Measurements from ENCODE around the gene GRAMD2B.

Gene GRAMD2B

DNA sequence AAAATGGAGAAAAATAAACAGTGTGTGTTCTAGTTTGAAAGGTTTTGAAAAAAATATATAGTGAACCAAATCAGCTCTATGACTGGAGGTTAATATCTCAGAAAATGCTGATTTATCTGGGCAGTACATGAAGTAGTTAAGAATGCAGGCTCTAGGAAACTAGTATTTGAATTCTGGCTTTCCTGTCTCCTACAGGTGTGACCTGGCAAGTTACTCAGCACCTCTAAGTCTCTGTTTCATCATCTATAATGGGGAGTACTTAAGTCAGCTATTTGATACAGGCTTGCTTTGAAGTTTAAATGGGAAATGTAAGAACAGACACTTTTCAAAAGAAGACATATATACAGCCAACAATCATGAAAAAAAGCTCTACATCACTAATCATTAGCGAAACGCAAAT lies 5.2 kb downstream of the GRAMD2B start:
- Histone ChIP-seq H3K4me2 (ENCODE audit: low read depth, low read length, poor library complexity, severe bottlenecking) (no peak overlapping the region), H3K9me2 (replicated peaks; ENCODE audit: low read depth, low read length) (no peaks in the 10 kb centered on the region), H3K79me2 (ENCODE audit: insufficient read depth, low read length) (no peaks in the 10 kb centered on the region), H3F3A (ENCODE audit: low read depth) (no peaks in the 10 kb centered on the region), H3K27me3 (ENCODE audit: insufficient read depth, low read length, poor library complexity, severe bottlenecking) (no peaks in the 10 kb centered on the region), H2AFZ (ENCODE audit: low read length) (no peak overlapping the region), H3K36me3 (ENCODE audit: insufficient read depth, low read length) (no peaks in the 10 kb centered on the region), H3K4me1 (ENCODE audit: insufficient read depth, low read length, poor library complexity, severe bottlenecking) (no peaks in the 10 kb centered on the region), H3K4me3 (ENCODE audit: low read length, poor library complexity, severe bottlenecking) (no peak overlapping the region), H3K9ac (ENCODE audit: low read depth, low read length, poor library complexity, severe bottlenecking) (no peak overlapping the region), H3K9me3 (ENCODE audit: insufficient read depth, low read depth, low read length) (no peaks in the 10 kb centered on the region), H4K20me1 (ENCODE audit: insufficient read depth, low read length, poor library complexity, severe bottlenecking) (no peaks in the 10 kb centered on the region)
- TF ChIP-seq, protein P1, sequence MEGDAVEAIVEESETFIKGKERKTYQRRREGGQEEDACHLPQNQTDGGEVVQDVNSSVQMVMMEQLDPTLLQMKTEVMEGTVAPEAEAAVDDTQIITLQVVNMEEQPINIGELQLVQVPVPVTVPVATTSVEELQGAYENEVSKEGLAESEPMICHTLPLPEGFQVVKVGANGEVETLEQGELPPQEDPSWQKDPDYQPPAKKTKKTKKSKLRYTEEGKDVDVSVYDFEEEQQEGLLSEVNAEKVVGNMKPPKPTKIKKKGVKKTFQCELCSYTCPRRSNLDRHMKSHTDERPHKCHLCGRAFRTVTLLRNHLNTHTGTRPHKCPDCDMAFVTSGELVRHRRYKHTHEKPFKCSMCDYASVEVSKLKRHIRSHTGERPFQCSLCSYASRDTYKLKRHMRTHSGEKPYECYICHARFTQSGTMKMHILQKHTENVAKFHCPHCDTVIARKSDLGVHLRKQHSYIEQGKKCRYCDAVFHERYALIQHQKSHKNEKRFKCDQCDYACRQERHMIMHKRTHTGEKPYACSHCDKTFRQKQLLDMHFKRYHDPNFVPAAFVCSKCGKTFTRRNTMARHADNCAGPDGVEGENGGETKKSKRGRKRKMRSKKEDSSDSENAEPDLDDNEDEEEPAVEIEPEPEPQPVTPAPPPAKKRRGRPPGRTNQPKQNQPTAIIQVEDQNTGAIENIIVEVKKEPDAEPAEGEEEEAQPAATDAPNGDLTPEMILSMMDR (conservative IDR thresholded peaks at IDR 0.05; ENCODE audit: low read length): no peak
- TF ChIP-seq EZH2phosphoT487 (IDR thresholded peaks at IDR 0.05; ENCODE audit: borderline replicate concordance): no peak

DNA sequence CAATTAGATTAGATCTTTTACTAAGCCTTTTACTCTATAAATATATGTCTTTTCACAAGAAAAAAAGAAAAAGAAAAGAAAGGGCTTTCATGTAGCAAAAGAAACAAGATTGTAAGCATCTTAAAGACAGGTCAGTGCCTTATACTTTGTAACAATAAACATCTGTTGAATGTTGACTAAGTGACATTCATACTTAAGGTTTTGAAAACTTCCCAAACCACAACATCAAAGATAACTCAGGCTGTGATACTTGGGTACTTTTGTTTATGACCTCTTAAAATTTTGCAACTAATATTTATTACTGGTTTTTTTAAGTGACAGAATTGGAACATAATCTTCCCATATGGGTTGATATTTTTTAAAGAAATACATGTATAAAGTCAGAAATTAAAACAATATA lies 7.4 kb downstream of the GRAMD2B start:
- H3F3A ChIP-seq (ENCODE audit: low read depth): no peaks in the 10 kb centered on the region
- no peaks in the 10 kb centered on the region for H3K79me2 ChIP-seq (ENCODE audit: insufficient read depth, low read length)

DNA sequence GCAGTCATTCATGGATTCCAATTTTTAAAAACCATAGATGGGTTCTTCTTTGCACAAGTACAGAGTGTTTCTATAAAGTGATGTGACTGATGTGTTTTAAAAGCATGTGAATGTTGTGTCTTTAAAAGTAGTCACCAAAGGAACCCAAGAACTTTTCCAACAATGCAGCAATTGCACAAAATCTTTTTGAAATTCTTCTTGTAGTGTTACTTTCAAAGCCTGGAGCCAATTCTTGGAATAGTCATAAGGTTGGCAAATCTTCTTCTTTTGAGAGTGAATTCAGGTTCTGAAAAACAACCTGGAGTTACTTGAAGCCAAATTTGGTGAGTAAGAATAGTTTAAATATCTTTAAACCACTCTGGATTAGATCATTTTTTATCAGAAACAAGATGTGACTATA lies 10.5 kb downstream of the GRAMD2B start:
- H4K20me1 ChIP-seq (ENCODE audit: insufficient read depth, low read length, poor library complexity, severe bottlenecking): no peaks in the 10 kb centered on the region
- H3K9ac ChIP-seq (ENCODE audit: low read depth, low read length, poor library complexity, severe bottlenecking): no peak overlapping the region
- no peaks in the 10 kb centered on the region for H3K9me3 ChIP-seq (ENCODE audit: insufficient read depth, low read depth, low read length)
- no peaks in the 10 kb centered on the region for H3F3A ChIP-seq (ENCODE audit: low read depth)
- TF ChIP-seq EZH2phosphoT487 (IDR thresholded peaks at IDR 0.05; ENCODE audit: borderline replicate concordance): no peak
- no peaks in the 10 kb centered on the region for H3K36me3 ChIP-seq (ENCODE audit: insufficient read depth, low read length)
- no peaks in the 10 kb centered on the region for H3K79me2 ChIP-seq (ENCODE audit: insufficient read depth, low read length)
- H3K4me3 ChIP-seq (ENCODE audit: low read length, poor library complexity, severe bottlenecking): no peak overlapping the region
- no peaks in the 10 kb centered on the region for H3K9me2 ChIP-seq (replicated peaks; ENCODE audit: low read depth, low read length)
- no peaks in the 10 kb centered on the region for H3K4me1 ChIP-seq (ENCODE audit: insufficient read depth, low read length, poor library complexity, severe bottlenecking)
- no peak overlapping the region for H3K4me2 ChIP-seq (ENCODE audit: low read depth, low read length, poor library complexity, severe bottlenecking)
- no peaks in the 10 kb centered on the region for H3K27me3 ChIP-seq (ENCODE audit: insufficient read depth, low read length, poor library complexity, severe bottlenecking)
- H2AFZ ChIP-seq (ENCODE audit: low read length): no peak overlapping the region

More for the DNA sequence above, 7.4 kb downstream of the GRAMD2B start:
- TF ChIP-seq, protein P1 (conservative IDR thresholded peaks at IDR 0.05; ENCODE audit: low read length): no peak
- no peak for TF ChIP-seq EZH2phosphoT487 (IDR thresholded peaks at IDR 0.05; ENCODE audit: borderline replicate concordance)
- H3K4me1 ChIP-seq (ENCODE audit: insufficient read depth, low read length, poor library complexity, severe bottlenecking): no peaks in the 10 kb centered on the region
- no peaks in the 10 kb centered on the region for H3K36me3 ChIP-seq (ENCODE audit: insufficient read depth, low read length)
- no peaks in the 10 kb centered on the region for H3K9me2 ChIP-seq (replicated peaks; ENCODE audit: low read depth, low read length)
- no peak overlapping the region for H3K4me3 ChIP-seq (ENCODE audit: low read length, poor library complexity, severe bottlenecking)
- no peak overlapping the region for H3K9ac ChIP-seq (ENCODE audit: low read depth, low read length, poor library complexity, severe bottlenecking)
- no peaks in the 10 kb centered on the region for H4K20me1 ChIP-seq (ENCODE audit: insufficient read depth, low read length, poor library complexity, severe bottlenecking)
- no peaks in the 10 kb centered on the region for H3K9me3 ChIP-seq (ENCODE audit: insufficient read depth, low read depth, low read length)
- no peaks in the 10 kb centered on the region for H3K27me3 ChIP-seq (ENCODE audit: insufficient read depth, low read length, poor library complexity, severe bottlenecking)
- no peak overlapping the region for H2AFZ ChIP-seq (ENCODE audit: low read length)
- H3K4me2 ChIP-seq (ENCODE audit: low read depth, low read length, poor library complexity, severe bottlenecking): no peak overlapping the region

DNA sequence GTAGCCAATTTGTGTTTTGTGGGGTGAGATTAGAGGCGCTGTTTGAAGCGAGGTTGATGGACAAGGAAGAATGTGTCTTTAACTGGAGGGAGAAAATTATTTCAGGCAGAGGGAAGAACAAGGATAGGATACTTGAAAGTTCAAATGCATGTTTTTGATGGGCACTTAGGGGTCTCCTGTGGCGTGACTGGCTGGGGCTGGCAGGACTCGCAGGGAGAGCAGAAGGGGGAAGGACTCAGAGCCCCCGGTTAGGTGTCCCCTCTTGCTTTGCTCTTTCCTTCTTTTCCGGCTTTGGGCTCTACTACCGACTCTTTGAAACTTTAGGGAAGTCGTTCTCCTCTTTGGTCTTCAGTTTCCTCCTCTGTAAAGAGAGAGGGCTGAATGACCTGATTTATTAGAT lies 12.1 kb downstream of the GRAMD2B start:
- Histone ChIP-seq H3K79me2 (ENCODE audit: insufficient read depth, low read length) (no peaks in the 10 kb centered on the region), H3F3A (ENCODE audit: low read depth) (no peaks in the 10 kb centered on the region), H3K4me2 (ENCODE audit: low read depth, low read length, poor library complexity, severe bottlenecking) (no peak overlapping the region), H3K4me1 (ENCODE audit: insufficient read depth, low read length, poor library complexity, severe bottlenecking) (no peaks in the 10 kb centered on the region), H3K9me3 (ENCODE audit: insufficient read depth, low read depth, low read length) (no peaks in the 10 kb centered on the region), H3K36me3 (ENCODE audit: insufficient read depth, low read length) (no peaks in the 10 kb centered on the region), H3K9ac (ENCODE audit: low read depth, low read length, poor library complexity, severe bottlenecking) (no peak overlapping the region), H3K4me3 (ENCODE audit: low read length, poor library complexity, severe bottlenecking) (no peak overlapping the region), H3K27me3 (ENCODE audit: insufficient read depth, low read length, poor library complexity, severe bottlenecking) (no peaks in the 10 kb centered on the region), H2AFZ (ENCODE audit: low read length) (no peak overlapping the region), H4K20me1 (ENCODE audit: insufficient read depth, low read length, poor library complexity, severe bottlenecking) (no peaks in the 10 kb centered on the region), H3K9me2 (replicated peaks; ENCODE audit: low read depth, low read length) (no peaks in the 10 kb centered on the region)
- TF ChIP-seq EZH2phosphoT487 (IDR thresholded peaks at IDR 0.05; ENCODE audit: borderline replicate concordance): no peak
- TF ChIP-seq, protein P1 (conservative IDR thresholded peaks at IDR 0.05; ENCODE audit: low read length): no peak

All from Loucy (cell line).